Fibroblast of lung (primary cell): ENCODE results near the gene CREBRF.

Source experiments
- EZH2 ChIP-seq: IDR thresholded peaks from 2 replicates; pipeline ENCODE4 v1.5.1; 2012; ENCODE audit warnings: low read length, control low read depth, mild to moderate bottlenecking; ENCODE audit errors: missing control alignments
- TF ChIP-seq, protein P1 (sequence below), 2 donors: IDR thresholded peaks in 1 of 2; conservative IDR thresholded peaks in 1 of 2; 1 replicate in 1 of 2; 2 replicates in 1 of 2; pipeline ENCODE4 v1.5.1; 2011 to 2012; ENCODE audit warnings: low read length in 2 of 2, control low read depth in 1 of 2, inconsistent platforms in 1 of 2, low read depth in 1 of 2, mild to moderate bottlenecking in 1 of 2

DNA sequence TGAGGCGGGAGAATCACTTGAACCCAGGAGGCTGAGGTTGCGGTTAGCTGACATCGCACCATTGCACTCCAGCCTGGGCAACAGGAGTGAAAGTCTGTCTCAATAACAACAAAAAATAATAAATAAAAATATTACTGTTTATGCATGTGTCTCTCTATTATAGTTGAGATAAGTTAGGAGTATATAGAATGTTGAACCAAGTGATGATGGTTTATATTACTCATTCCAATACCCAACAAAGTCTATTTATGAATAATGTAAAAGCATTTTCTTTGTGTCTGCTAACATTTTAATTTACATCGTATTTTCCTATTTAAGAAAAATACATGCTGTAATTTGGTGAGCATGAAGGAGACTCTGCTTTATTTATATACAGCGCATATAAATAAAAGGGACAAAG, 35.8 kb downstream of the CREBRF start:
- no peak for TF ChIP-seq EZH2
- TF ChIP-seq, protein P1, sequence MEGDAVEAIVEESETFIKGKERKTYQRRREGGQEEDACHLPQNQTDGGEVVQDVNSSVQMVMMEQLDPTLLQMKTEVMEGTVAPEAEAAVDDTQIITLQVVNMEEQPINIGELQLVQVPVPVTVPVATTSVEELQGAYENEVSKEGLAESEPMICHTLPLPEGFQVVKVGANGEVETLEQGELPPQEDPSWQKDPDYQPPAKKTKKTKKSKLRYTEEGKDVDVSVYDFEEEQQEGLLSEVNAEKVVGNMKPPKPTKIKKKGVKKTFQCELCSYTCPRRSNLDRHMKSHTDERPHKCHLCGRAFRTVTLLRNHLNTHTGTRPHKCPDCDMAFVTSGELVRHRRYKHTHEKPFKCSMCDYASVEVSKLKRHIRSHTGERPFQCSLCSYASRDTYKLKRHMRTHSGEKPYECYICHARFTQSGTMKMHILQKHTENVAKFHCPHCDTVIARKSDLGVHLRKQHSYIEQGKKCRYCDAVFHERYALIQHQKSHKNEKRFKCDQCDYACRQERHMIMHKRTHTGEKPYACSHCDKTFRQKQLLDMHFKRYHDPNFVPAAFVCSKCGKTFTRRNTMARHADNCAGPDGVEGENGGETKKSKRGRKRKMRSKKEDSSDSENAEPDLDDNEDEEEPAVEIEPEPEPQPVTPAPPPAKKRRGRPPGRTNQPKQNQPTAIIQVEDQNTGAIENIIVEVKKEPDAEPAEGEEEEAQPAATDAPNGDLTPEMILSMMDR (conservative IDR thresholded peaks at IDR 0.05 in 1 of 2, IDR thresholded peaks at IDR 0.05 in 1 of 2; ENCODE audit: low read depth in 1 of 2, low read length in 2 of 2) = no peak
